HCT116 (cell line): ENCODE data around the gene FABP1. TPM values are rescaled to one million over a fixed set of nuclear protein-coding genes. Genes with fewer than 3 reads are reported as not detected.

Experiments used
- ATAC-seq: fragments of 200-7000 bp; cut with Tn5 transposase; 2 replicates; pipeline ENCODE4 v1.9.1; 2020; ENCODE audit warnings: mild to moderate bottlenecking, moderate library complexity
- BruUV-seq: library from RNA; stranded (reverse); fragments of 400-500 nt; replicated peaks from 2 replicates; lab custom pipeline; 2021; lab: Mats Ljungman, UMichigan
- CTCF ChIA-PET: fragments of 300-600 bp; sonication (Branson Sonifier 250); formaldehyde crosslinking; loops from one replicate; lab custom pipeline; 2021; ENCODE audit warnings: antibody characterized with exemption; lab: Charles Lee
- POLR2A ChIA-PET: fragments of 300-600, 350-600 bp; sonication (Branson Sonifier 250); formaldehyde crosslinking; loops from one replicate; lab custom pipeline; 2021; ENCODE audit warnings: antibody characterized with exemption; lab: Charles Lee
- RAD21 ChIA-PET, 2 experiments: fragments of 300-600 bp; sonication (Branson Sonifier 250); formaldehyde crosslinking; loops; one replicate each; lab custom pipeline; 2023; ENCODE audit warnings: low total read pairs in 2 of 2; ENCODE audit not compliant: uncharacterized antibody in 2 of 2, unreplicated experiment in 2 of 2, low non-redundant PET in 1 of 2; lab: Charles Lee
- DNase-seq: peaks from one replicate; pipeline ENCODE4 v3.0.0-alpha.2; 2010; ENCODE audit warnings: low read depth, low spot score
- H2AFZ ChIP-seq: fragments of 200-600 bp; shearing (Covaris generic), sonication (generic); 2 replicates; pipeline ENCODE4 v1.6.1; 2017; ENCODE audit warnings: low read depth, mixed run types, mixed read lengths, antibody characterized with exemption, low read length; ENCODE audit not compliant: poor library complexity, severe bottlenecking
- H3K27ac ChIP-seq: 2 replicates; pipeline ENCODE4 v1.5.1; 2012; ENCODE audit warnings: low read depth, low read length
- H3K27me3 ChIP-seq: fragments of 200-600 bp; sonication (generic); 2 replicates; pipeline ENCODE4 v1.6.1; 2016; ENCODE audit warnings: mixed run types, low read length, mixed read lengths; ENCODE audit not compliant: insufficient read depth
- H3K36me3 ChIP-seq, 2 experiments: fragments of 200-500 bp in 1 of 2; fragments of 200-600 bp in 1 of 2; sonication (Bioruptor generic) in 1 of 2; sonication (generic) in 1 of 2; 2 replicates each; pipeline versions ENCODE4 v1.5.1 to v1.6.1; 2014 to 2016; ENCODE audit warnings: low read length in 2 of 2, inconsistent platforms in 1 of 2, mixed read lengths in 1 of 2, mixed run types in 1 of 2; ENCODE audit not compliant: insufficient read depth in 2 of 2, control insufficient read depth in 1 of 2
- H3K4me1 ChIP-seq, 2 experiments: fragments of 200-600 bp in 1 of 2; sonication (generic) in 1 of 2; 2 replicates each; pipeline versions ENCODE4 v1.5.1 to v1.6.1; 2012 to 2017; ENCODE audit warnings: low read length in 2 of 2, inconsistent platforms in 1 of 2, mild to moderate bottlenecking in 1 of 2, mixed read lengths in 1 of 2, mixed run types in 1 of 2, moderate library complexity in 1 of 2; ENCODE audit not compliant: insufficient read depth in 2 of 2, control insufficient read depth in 1 of 2
- H3K4me2 ChIP-seq: fragments of 200-600 bp; sonication (generic); 2 replicates; pipeline ENCODE4 v1.6.1; 2017; ENCODE audit warnings: mixed run types, low read length, mixed read lengths
- H3K4me3 ChIP-seq, 2 experiments: fragments of 200-600 bp in 1 of 2; sonication (generic) in 1 of 2; replicated peaks in 1 of 2; 2 replicates each; pipeline ENCODE4 v1.5.1; 2011 to 2016; ENCODE audit warnings: low read length in 2 of 2, control low read depth in 1 of 2, low read depth in 1 of 2, mild to moderate bottlenecking in 1 of 2, mixed read lengths in 1 of 2, mixed run types in 1 of 2
- H3K79me2 ChIP-seq: fragments of 200-600 bp; sonication (generic); 2 replicates; pipeline ENCODE4 v1.6.1; 2017; ENCODE audit warnings: mild to moderate bottlenecking, mixed run types, low read length, moderate library complexity, mixed read lengths; ENCODE audit not compliant: insufficient read depth
- H3K9ac ChIP-seq: fragments of 200-600 bp; sonication (generic); 2 replicates; pipeline ENCODE4 v1.6.1; 2016; ENCODE audit warnings: low read length, mixed read lengths
- H3K9me2 ChIP-seq: fragments of 200-600 bp; sonication (generic), shearing (Covaris generic); 2 replicates; pipeline ENCODE4 v1.6.1; 2017; ENCODE audit warnings: mixed run types, mild to moderate bottlenecking, moderate library complexity; ENCODE audit not compliant: insufficient read depth
- H3K9me3 ChIP-seq, 2 experiments: fragments of 200-500 bp in 1 of 2; fragments of 200-600 bp in 1 of 2; sonication (Bioruptor generic) in 1 of 2; sonication (generic) in 1 of 2; 2 replicates each; pipeline ENCODE4 v1.6.1; 2014 to 2017; ENCODE audit warnings: low read length in 2 of 2, mixed read lengths in 2 of 2, inconsistent platforms in 1 of 2, low read depth in 1 of 2, mild to moderate bottlenecking in 1 of 2, mixed run types in 1 of 2, moderate library complexity in 1 of 2; ENCODE audit not compliant: control insufficient read depth in 1 of 2, insufficient read depth in 1 of 2
- H4K20me1 ChIP-seq: fragments of 200-600 bp; sonication (generic), shearing (Covaris generic); 2 replicates; pipeline ENCODE4 v1.6.1; 2017; ENCODE audit warnings: mixed run types, mild to moderate bottlenecking, moderate library complexity; ENCODE audit not compliant: insufficient read depth
- ATF3 ChIP-seq: IDR thresholded peaks from 2 replicates; pipeline ENCODE4 v1.6.1; 2012
- ELF1 ChIP-seq: IDR thresholded peaks from 2 replicates; pipeline ENCODE4 v1.6.1; 2012; ENCODE audit warnings: low read depth, borderline replicate concordance
- EZH2 ChIP-seq: fragments of 200-600 bp; sonication (generic); IDR thresholded peaks from 2 replicates; pipeline ENCODE4 v1.6.1; 2017; ENCODE audit warnings: antibody characterized with exemption, mixed run types
- EZH2phosphoT487 ChIP-seq: fragments of 200-600 bp; IDR thresholded peaks from 2 replicates; pipeline ENCODE4 v1.6.1; 2018; ENCODE audit warnings: antibody characterized with exemption, borderline replicate concordance
- FOSL1 ChIP-seq: IDR thresholded peaks from 2 replicates; pipeline ENCODE4 v1.6.1; 2012; ENCODE audit warnings: low read depth
- JUND ChIP-seq: IDR thresholded peaks from 2 replicates; pipeline ENCODE4 v1.6.1; 2012
- MAX ChIP-seq: IDR thresholded peaks from 2 replicates; pipeline ENCODE4 v1.6.1; 2012
- POLR2A ChIP-seq: IDR thresholded peaks from 2 replicates; pipeline ENCODE4 v1.7.0; 2011; ENCODE audit warnings: borderline replicate concordance; ENCODE audit not compliant: insufficient read depth, insufficient read length; ENCODE audit errors: extremely low read depth
- POLR2AphosphoS5 ChIP-seq: IDR thresholded peaks from 2 replicates; pipeline ENCODE4 v1.6.1; 2011; ENCODE audit warnings: mild to moderate bottlenecking, low read depth, low read length, moderate library complexity
- RAD21 ChIP-seq: IDR thresholded peaks from 2 replicates; pipeline ENCODE4 v1.6.1; 2012; ENCODE audit warnings: low read depth, mild to moderate bottlenecking
- SIN3A ChIP-seq: IDR thresholded peaks from 2 replicates; pipeline ENCODE4 v1.6.1; 2012; ENCODE audit warnings: low read depth
- SP1 ChIP-seq: IDR thresholded peaks from 2 replicates; pipeline ENCODE4 v1.6.1; 2012; ENCODE audit warnings: low read depth
- SRF ChIP-seq: IDR thresholded peaks from 2 replicates; pipeline ENCODE4 v1.6.1; 2012; ENCODE audit warnings: low read depth
- TCF7L2 ChIP-seq: IDR thresholded peaks from 2 replicates; pipeline ENCODE4 v1.7.0; 2011; ENCODE audit warnings: borderline replicate concordance, inconsistent platforms; ENCODE audit not compliant: insufficient read depth, insufficient read length; ENCODE audit errors: extremely low read depth
- YY1 ChIP-seq: IDR thresholded peaks from 2 replicates; pipeline ENCODE4 v1.6.1; 2011; ENCODE audit warnings: low read length, low read depth, moderate library complexity, mild to moderate bottlenecking; ENCODE audit not compliant: insufficient replicate concordance; ENCODE audit errors: extremely low read depth
- ZBTB33 ChIP-seq: IDR thresholded peaks from 2 replicates; pipeline ENCODE4 v1.6.1; 2011; ENCODE audit warnings: mild to moderate bottlenecking, low read length, moderate library complexity; ENCODE audit not compliant: insufficient replicate concordance; ENCODE audit errors: extremely low read depth
- ZFX ChIP-seq: fragments of 450-650 bp; IDR thresholded peaks from 2 replicates; pipeline ENCODE4 v1.6.1; 2017
- ZNF274 ChIP-seq: fragments of 200-500 bp; sonication (Bioruptor generic); IDR thresholded peaks from 2 replicates; pipeline ENCODE4 v1.6.1; 2014; ENCODE audit warnings: mild to moderate bottlenecking, low read depth, low read length, inconsistent platforms
- intact Hi-C: fragments of 100-400 bp; cut with micrococcal nuclease; formaldehyde crosslinking; loops from 2 replicates; pipeline ENCODE4 v1.10.0; 2022
- total RNA-seq: library from RNA; stranded (reverse); gene quantifications from one replicate; pipeline ENCODE4 v1.2.1, GENCODE V29; 2021; ENCODE audit not compliant: unreplicated experiment

FABP1 gene
- total RNA-seq, 1 experiment from 2014 or later = 0.61 TPM

- no peaks in the 10 kb centered on the region for H3K27me3 ChIP-seq
- no peak overlapping the region for H3K9ac ChIP-seq
- H3K4me1 ChIP-seq = no peaks in the 10 kb centered on the region
- no peak overlapping the region for H3K4me2 ChIP-seq
- ChIA-PET CTCF (interaction anchor here (1.1 kb wide), 1 partner anchor 113 kb away, joined by 3 read pairs; no protein-coding TSS in a partner anchor), RAD21 (no interaction called here), POLR2A (no interaction called here)
- no peak for TF ChIP-seq POLR2A
- TF ChIP-seq RAD21 = no peak
- TF ChIP-seq MAX = no peak
- no peak for TF ChIP-seq ZFX
- TF ChIP-seq EZH2phosphoT487 = no peak
- no peak for TF ChIP-seq POLR2AphosphoS5
- no peak for TF ChIP-seq ZBTB33
- no peak for TF ChIP-seq SIN3A
- TF ChIP-seq YY1 = no peak
- no peak for TF ChIP-seq FOSL1
- TF ChIP-seq SRF = no peak
- no peak for TF ChIP-seq SP1
- TF ChIP-seq EZH2 = no peak
- no peak for TF ChIP-seq ELF1
- TF ChIP-seq ZNF274 = no peak
- no peak for TF ChIP-seq JUND
- TF ChIP-seq TCF7L2 = no peak
- TF ChIP-seq ATF3 = no peak
- H4K20me1 ChIP-seq = no peaks in the 10 kb centered on the region
- ATAC-seq (no peak), DNase-seq (no peak)
- BruUV-seq = no TSS peak
- intact Hi-C loops = no loop called here
- H2AFZ ChIP-seq = no peak overlapping the region
- no peak overlapping the region for H3K27ac ChIP-seq
- H3K9me2 ChIP-seq = no peaks in the 10 kb centered on the region
- no peak overlapping the region for H3K4me3 ChIP-seq
- no peaks in the 10 kb centered on the region for H3K79me2 ChIP-seq
- no peaks in the 10 kb centered on the region for H3K36me3 ChIP-seq
- no peaks in the 10 kb centered on the region for H3K9me3 ChIP-seq
Observed at GRCh38 chr2:88172882-88173281, 45.0 kb upstream of the FABP1 start.
